Coronary artery (tissue), 2 donors: ENCODE measurements around the gene MMD.

Source experiments
- DNase-seq: peaks from one replicate; pipeline ENCODE4 v3.0.0-alpha.2; 2017; ENCODE audit warnings: low spot score
- H3K27ac ChIP-seq, 2 donors: fragments of 200-600 bp; sonication (generic); one replicate each; pipeline ENCODE4 v1.5.1; 2016 to 2019
- H3K4me3 ChIP-seq: fragments of 200-600 bp; sonication (generic); 2 replicates; pipeline ENCODE4 v1.5.1; 2016; ENCODE audit warnings: mild to moderate bottlenecking, moderate library complexity
- TF ChIP-seq, protein P1 (sequence below): fragments of 200-600 bp; sonication (generic); IDR thresholded peaks from one replicate; pipeline ENCODE4 v1.5.1; 2019; ENCODE audit warnings: antibody characterized with exemption

The MMD gene

DNA sequence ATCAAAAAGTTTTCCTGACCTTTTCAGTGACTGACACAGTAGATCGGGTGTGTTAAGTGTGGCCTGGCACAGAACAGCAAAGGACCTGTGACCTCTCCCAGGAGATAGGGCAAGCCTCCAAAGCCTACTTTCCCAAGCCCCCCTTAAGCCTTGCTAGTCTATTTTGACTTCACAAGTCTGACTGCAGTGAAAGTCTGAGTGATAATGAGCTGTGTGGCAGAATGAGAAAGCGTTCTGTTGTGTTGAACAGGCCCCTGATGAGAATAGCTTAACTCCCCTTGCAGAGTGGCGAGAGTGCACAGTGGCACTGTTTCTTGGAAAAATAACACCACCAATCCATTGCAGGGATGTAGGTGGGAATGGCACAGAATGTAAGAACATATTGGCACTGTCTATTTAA is 32.8 kb downstream of the MMD start:
- H3K27ac ChIP-seq, result no peak overlapping the region
- no peak for DNase-seq
- TF ChIP-seq, protein P1, sequence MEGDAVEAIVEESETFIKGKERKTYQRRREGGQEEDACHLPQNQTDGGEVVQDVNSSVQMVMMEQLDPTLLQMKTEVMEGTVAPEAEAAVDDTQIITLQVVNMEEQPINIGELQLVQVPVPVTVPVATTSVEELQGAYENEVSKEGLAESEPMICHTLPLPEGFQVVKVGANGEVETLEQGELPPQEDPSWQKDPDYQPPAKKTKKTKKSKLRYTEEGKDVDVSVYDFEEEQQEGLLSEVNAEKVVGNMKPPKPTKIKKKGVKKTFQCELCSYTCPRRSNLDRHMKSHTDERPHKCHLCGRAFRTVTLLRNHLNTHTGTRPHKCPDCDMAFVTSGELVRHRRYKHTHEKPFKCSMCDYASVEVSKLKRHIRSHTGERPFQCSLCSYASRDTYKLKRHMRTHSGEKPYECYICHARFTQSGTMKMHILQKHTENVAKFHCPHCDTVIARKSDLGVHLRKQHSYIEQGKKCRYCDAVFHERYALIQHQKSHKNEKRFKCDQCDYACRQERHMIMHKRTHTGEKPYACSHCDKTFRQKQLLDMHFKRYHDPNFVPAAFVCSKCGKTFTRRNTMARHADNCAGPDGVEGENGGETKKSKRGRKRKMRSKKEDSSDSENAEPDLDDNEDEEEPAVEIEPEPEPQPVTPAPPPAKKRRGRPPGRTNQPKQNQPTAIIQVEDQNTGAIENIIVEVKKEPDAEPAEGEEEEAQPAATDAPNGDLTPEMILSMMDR, result no peak

DNA sequence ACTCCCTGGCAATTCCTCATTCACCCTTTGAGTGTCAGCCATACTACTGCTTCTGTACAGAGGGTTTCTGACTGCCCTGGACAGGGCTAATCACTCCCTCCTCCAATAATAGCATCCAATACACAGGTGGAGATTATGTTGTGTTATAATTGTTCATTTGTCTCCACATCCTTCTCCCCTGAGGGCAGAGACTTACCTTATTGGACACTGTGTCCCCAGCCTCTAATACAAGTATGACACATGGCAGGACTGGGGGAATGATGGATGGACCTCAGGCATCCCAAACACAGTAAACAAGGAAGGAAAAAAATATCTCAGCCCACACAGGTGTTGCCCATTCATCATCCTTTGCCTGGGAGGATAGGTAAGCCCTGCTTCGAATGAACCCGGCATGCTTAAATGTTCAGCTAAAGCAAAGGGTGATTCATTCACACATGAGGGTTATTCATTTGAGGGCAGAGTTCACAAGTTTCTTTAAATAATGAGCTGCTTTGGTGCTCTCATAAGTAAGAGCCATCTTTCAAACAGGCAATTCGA is 34.8 kb downstream of the MMD start:
- TF ChIP-seq, protein P1, result no peak
- DNase-seq, result no peak
- no peak overlapping the region for H3K4me3 ChIP-seq
- no peak overlapping the region for H3K27ac ChIP-seq

More for the DNA sequence above, 32.8 kb downstream of the MMD start:
- no peak overlapping the region for H3K4me3 ChIP-seq

DNA sequence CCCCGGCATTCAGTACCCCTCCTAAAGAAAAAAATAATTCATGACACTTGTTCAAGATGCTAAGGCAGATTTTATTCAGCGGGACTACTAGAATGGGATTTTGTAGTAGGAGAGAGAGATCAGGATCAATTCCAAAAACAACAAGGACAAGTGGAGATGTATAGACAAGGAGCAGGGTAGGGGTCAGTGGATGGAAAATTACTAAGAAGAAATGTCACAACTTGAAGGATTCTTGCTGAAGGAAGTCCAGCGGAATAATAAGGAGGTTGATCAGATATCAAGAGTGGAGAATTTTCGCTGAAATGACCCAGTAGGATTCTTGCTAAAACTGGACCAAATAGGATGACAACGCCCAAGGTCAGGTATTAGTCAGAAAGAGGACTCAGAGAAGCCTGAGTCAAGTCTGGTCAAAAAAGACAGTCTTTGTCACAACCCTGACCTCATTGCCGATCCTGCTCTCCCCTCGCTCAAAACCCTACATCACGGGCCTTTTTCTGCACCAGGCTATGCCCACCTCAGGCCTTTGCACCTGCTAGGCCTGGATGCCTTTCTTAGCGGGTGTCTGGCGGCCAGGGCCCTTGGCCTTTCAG is 36.9 kb downstream of the MMD start:
- Histone ChIP-seq H3K27ac (no peak overlapping the region), H3K4me3 (no peak overlapping the region)
- TF ChIP-seq, protein P1, result no peak
- DNase-seq, result no peak

DNA sequence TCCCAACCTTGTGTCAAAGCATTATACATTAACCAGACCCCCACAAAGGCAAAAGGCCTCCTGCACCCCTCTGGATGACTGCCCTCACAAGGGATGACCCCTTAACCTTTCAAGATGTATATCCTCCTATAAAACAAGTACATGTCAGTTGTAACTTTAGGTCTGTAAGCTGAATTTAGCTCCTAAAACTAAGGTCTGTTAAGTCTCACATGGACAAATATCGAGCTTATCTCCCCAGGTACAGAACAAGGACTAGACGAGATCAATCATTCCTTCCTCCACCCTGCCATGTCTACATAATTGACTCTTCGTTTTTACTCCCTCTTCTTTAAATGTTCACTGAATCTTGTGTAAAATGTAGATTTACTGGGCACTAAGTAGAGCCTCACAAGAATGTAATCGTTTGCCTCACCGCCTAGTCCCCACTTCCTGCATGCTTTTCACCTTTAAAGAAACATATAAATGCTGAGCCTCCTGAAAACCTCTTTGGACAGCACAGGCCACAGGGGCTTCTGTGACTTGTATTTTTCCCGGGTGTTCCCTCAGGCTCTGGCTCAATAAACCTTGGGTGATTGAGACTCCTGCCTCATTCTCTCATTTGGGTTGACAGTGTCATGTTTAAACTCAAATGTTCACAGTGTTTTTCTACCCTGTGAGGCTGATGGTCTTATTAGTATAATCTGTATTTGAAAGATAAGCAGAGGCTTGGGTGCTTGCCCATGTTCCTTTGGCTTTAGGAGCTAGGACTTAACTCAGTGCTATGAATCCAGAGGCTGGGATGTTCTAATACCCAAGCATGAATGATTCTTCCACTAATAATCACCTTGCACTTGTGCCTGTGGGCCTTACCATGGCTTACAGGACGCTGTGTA is 37.6 kb downstream of the MMD start:
- TF ChIP-seq, protein P1, result no peak
- DNase-seq, result no peak
- Histone ChIP-seq H3K27ac (no peak overlapping the region), H3K4me3 (no peak overlapping the region)

DNA sequence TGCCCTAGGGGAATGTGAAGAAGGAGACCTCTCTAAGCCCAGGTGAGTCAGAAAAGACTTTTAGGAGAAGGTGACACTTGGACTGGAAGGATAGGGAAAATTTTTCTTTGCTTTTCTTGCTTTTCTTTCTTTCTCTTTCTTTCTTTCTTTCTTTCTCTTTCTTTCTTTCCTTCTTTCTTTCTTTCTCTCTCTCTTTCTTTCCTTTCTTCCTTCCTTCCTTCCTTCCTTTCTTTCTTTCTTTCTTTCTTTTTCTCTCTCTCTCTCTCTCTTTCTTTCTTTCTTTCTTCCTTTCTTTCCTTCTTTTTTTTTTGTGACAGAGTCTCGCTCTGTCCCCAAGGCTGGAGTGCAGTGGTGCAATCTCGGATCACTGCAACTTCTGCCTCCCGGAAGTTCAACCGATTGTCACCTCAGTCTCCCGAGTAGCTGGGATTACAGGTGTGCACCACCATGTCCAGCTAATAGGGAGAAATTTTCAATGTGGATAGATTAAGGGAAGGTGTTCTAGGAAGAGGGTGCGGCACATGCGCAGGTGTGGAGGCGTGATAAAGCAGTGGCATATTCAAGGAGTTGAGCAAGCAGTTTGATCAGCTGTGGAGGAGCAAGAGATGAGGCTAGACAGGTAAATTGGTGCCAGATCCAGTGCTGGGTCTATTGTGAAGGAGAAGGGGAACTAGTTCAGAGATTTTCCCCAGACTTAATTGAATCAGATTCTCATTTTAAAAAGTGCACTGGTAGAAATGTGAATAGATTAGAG is 40.4 kb downstream of the MMD start:
- no peak overlapping the region for H3K4me3 ChIP-seq
- H3K27ac ChIP-seq, result no peak overlapping the region
- TF ChIP-seq, protein P1, result no peak
- no peak for DNase-seq

DNA sequence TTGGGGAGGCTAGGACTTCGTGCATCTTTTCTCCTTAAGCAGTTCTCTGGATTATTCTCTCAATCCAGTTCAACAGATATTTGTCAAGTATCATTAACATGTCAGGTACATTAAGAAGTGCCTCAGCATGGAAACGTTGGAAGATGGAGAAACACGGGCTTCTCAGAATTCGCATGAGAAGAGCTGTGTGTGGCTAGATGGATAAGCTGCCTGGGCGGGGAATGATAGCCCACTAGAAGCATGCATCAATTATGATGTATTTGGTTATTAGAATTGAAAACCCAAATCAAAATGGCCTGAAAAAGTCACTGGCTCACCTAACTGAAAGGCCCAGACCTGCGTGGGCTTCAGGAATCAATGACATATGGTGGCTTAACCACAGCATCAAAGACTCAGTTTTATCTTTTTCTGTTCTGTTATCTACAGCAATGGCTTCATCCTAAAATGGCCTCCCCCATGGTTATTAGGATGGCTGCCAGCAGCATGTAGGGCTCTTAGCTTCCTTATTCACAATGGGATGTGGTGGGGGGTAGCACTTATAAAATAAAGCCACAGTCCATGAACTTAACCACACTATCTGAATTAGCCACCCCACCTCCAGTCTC is 43.9 kb downstream of the MMD start:
- Histone ChIP-seq H3K4me3 (no peak overlapping the region), H3K27ac (no peak overlapping the region)
- TF ChIP-seq, protein P1, result no peak
- no peak for DNase-seq
